A549 (cell line): ENCODE results near the gene VPS52. TPM values are rescaled to one million over a fixed set of nuclear protein-coding genes. Genes with fewer than 3 reads are reported as not detected.
A peak's percentile ranks its signal among the peaks of the same experiment; 100 is the strongest.

ENCODE experiments used
- ATAC-seq, 2 experiments: fragments of 200-7000 bp in 1 of 2; fragments of >200 bp in 1 of 2; cut with Nextera tagmentation in 1 of 2; cut with Tn5 transposase in 1 of 2; 3 replicates each; pipeline versions ENCODE4 v1.8.0 to v1.9.1; 2018 to 2020; ENCODE audit warnings: mild to moderate bottlenecking in 1 of 2, moderate library complexity in 1 of 2
- CTCF ChIA-PET: fragments of 300-600 bp; sonication (Branson Sonifier 250); formaldehyde crosslinking; extraction: SDS; loops from one replicate; lab custom pipeline; 2021; ENCODE audit warnings: antibody characterized with exemption, inconsistent platforms; lab: Yijun Ruan, JAX
- POLR2A ChIA-PET: fragments of 350-600 bp; formaldehyde crosslinking; extraction: SDS; loops from one replicate; lab custom pipeline; 2021; ENCODE audit warnings: antibody characterized with exemption, inconsistent platforms; lab: Yijun Ruan, JAX
- DNase-seq, 2 experiments: peaks; one replicate each; pipeline versions ENCODE4 v3.0.0 to v3.0.0-alpha.2; 2011 to 2016; ENCODE audit warnings: low read depth in 1 of 2, low spot score in 1 of 2
- FAIRE-seq: peaks from 2 replicates; lab custom pipeline; 2011; peaks lifted over from hg19 to GRCh38; lab: Jason Lieb, UNC
- H3K27ac ChIP-seq, 2 experiments: fragments of >200 bp; sonication (Bioruptor Twin); formaldehyde crosslinking; 3 replicates each; pipeline ENCODE4 v1.5.1; 2016 to 2017
- H3K4me1 ChIP-seq: fragments of >200 bp; sonication (Bioruptor Twin); formaldehyde crosslinking; 3 replicates; pipeline ENCODE4 v1.6.1; 2016
- H3K4me2 ChIP-seq: fragments of >200 bp; sonication (Bioruptor Twin); formaldehyde crosslinking; 3 replicates; pipeline ENCODE4 v1.6.1; 2016
- H3K4me3 ChIP-seq: fragments of >200 bp; sonication (Bioruptor Twin); formaldehyde crosslinking; 3 replicates; pipeline ENCODE4 v1.5.1; 2016
- H3K9me3 ChIP-seq: fragments of >200 bp; sonication (Bioruptor Twin); formaldehyde crosslinking; 3 replicates; pipeline ENCODE4 v1.6.1; 2016
- CHD2 ChIP-seq: fragments of 150-350 bp; IDR thresholded peaks from 2 replicates; pipeline ENCODE4 v1.6.1; 2014; ENCODE audit warnings: low read length; ENCODE audit not compliant: partially characterized antibody
- CHD4 ChIP-seq: fragments of 200-600 bp; sonication (generic); IDR thresholded peaks from 2 replicates; pipeline ENCODE4 v1.6.1; 2016; ENCODE audit warnings: antibody characterized with exemption, mild to moderate bottlenecking, borderline replicate concordance
- EP300 ChIP-seq, 2 experiments: fragments of >200 bp; sonication (Bioruptor Twin); formaldehyde crosslinking; IDR thresholded peaks; 2 replicates in 1 of 2; 3 replicates in 1 of 2; pipeline ENCODE4 v1.6.1; 2016 to 2017
- KDM1A ChIP-seq: fragments of 200-600 bp; sonication (generic); IDR thresholded peaks from 2 replicates; pipeline ENCODE4 v1.6.1; 2016; ENCODE audit warnings: low read depth, mild to moderate bottlenecking
- MAZ ChIP-seq: fragments of 150-350 bp; IDR thresholded peaks from 2 replicates; pipeline ENCODE4 v1.6.1; 2014; ENCODE audit warnings: antibody characterized with exemption, low read depth, low read length, borderline replicate concordance
- NFE2L2 ChIP-seq: fragments of 150-350 bp; conservative IDR thresholded peaks from 2 replicates; pipeline ENCODE4 v1.6.1; 2014; ENCODE audit warnings: low read length
- NR3C1 ChIP-seq: fragments of >200 bp; sonication (Bioruptor Twin); formaldehyde crosslinking; IDR thresholded peaks from 3 replicates; pipeline ENCODE4 v1.6.1; 2017
- PHF8 ChIP-seq: fragments of 200-600 bp; sonication (generic); IDR thresholded peaks from 2 replicates; pipeline ENCODE4 v1.6.1; 2016; ENCODE audit warnings: low read depth, mild to moderate bottlenecking, antibody characterized with exemption, moderate library complexity, borderline replicate concordance
- POLR2A ChIP-seq: IDR thresholded peaks from 2 replicates; pipeline ENCODE4 v1.6.1; 2012; ENCODE audit warnings: mild to moderate bottlenecking, low read length
- RFX5 ChIP-seq: fragments of 450-650 bp; IDR thresholded peaks from 2 replicates; pipeline ENCODE4 v1.7.1; 2014; ENCODE audit warnings: antibody characterized with exemption, mild to moderate bottlenecking, moderate library complexity
- RNF2 ChIP-seq: fragments of 200-600 bp; sonication (generic); IDR thresholded peaks from 2 replicates; pipeline ENCODE4 v1.6.1; 2016; ENCODE audit warnings: low read depth, mild to moderate bottlenecking, antibody characterized with exemption, moderate library complexity, borderline replicate concordance
- TP53 ChIP-seq: fragments of 250-450 bp; sonication (Bioruptor Pico); IDR thresholded peaks from 2 replicates; pipeline ENCODE4 v1.5.0; 2021; ENCODE audit warnings: mild to moderate bottlenecking, moderate library complexity
- ZNF302 ChIP-seq: fragments of 250-450 bp; sonication (Bioruptor Pico); IDR thresholded peaks from 2 replicates; pipeline ENCODE4 v1.9.0; 2021; ENCODE audit warnings: inconsistent platforms, mild to moderate bottlenecking, moderate library complexity
- WGBS: methylation state at CpG from one replicate; pipeline ENCODE4 v1.1.6; 2017; ENCODE audit errors: missing lambda C conversion rate; 5-methylcytosine and 5-hydroxymethylcytosine counted together
- polyA plus RNA-seq, 4 experiments: library from polyadenylated mRNA; depleted of rRNA in 3 of 4; stranded (reverse); fragments of >200 nt; fragmentation: RNase III in 1 of 4; extraction: RNeasy Plus Mini Kit Qiagen cat#74134 plus additional on column Dnase treatment in 1 of 4; gene quantifications; 2 replicates in 3 of 4; 3 replicates in 1 of 4; pipeline ENCODE4 v1.2.3, GENCODE V29; 2011 to 2017
- TF ChIP-seq, protein P1 (sequence below): fragments of 250-450 bp; sonication (Bioruptor Pico); IDR thresholded peaks from 2 replicates; pipeline ENCODE4 v1.5.0; 2021; ENCODE audit warnings: mild to moderate bottlenecking, moderate library complexity, borderline replicate concordance
- TF ChIP-seq, protein P2 (sequence below): fragments of 200-600 bp; sonication (generic); IDR thresholded peaks from 2 replicates; pipeline ENCODE4 v1.6.1; 2016; ENCODE audit warnings: antibody characterized with exemption, mild to moderate bottlenecking, moderate library complexity
- TF ChIP-seq, protein P3 (sequence below): IDR thresholded peaks from 2 replicates; pipeline ENCODE4 v1.6.1; 2012; ENCODE audit warnings: low read depth, borderline replicate concordance
- TF ChIP-seq, protein P4 (sequence below): fragments of 150-350 bp; IDR thresholded peaks from 2 replicates; pipeline ENCODE4 v1.6.1; 2014; ENCODE audit warnings: low read depth, mild to moderate bottlenecking, low read length
- TF ChIP-seq, protein P5 (sequence below): fragments of >200 bp; sonication (Bioruptor Twin); formaldehyde crosslinking; IDR thresholded peaks from 3 replicates; pipeline ENCODE4 v1.6.1; 2016
- TF ChIP-seq, protein P6 (sequence below): fragments of 450-650 bp; IDR thresholded peaks from 2 replicates; pipeline ENCODE4 v1.6.1; 2014; ENCODE audit warnings: antibody characterized with exemption

VPS52 gene
- polyA plus RNA-seq, 2 of the 4 experiments (the other 2 are of a cell fraction) = 22.8 to 38.9 TPM

- CTCF ChIA-PET = interaction anchor here (0.8 kb wide), 1 partner anchor 45 kb away, joined by 3 read pairs; no protein-coding TSS in a partner anchor
- POLR2A ChIA-PET = no interaction called here
- no peak for FAIRE-seq
Measured at GRCh38 chr6:33203443-33204164, 68.1 kb downstream of the VPS52 start.

More at GRCh38 chr6:33203443-33204164, 68.1 kb downstream of the VPS52 start:
- Histone ChIP-seq H3K4me2 (peak overlapping the region; percentile 76), H3K9me3 (no peaks in the 10 kb centered on the region), H3K4me3 (no peak overlapping the region), H3K27ac (peak overlapping the region in 1 of 2 experiments; percentile 100; a peak in 3 of 6 replicates), H3K4me1 (peaks cover 49% of the 10 kb centered on the region)
- TF ChIP-seq CHD4 (no peak), NR3C1 (no peak), NFE2L2 (no peak), TP53 (no peak), CHD2 (no peak), ZNF302 (CRISPR knock-in tag) (no peak), MAZ (no peak), RNF2 (no peak), RFX5 (no peak), PHF8 (no peak), EP300 (IDR thresholded peaks at IDR 0.05) (no peak), KDM1A (no peak), POLR2A (no peak)
- TF ChIP-seq, protein P1, sequence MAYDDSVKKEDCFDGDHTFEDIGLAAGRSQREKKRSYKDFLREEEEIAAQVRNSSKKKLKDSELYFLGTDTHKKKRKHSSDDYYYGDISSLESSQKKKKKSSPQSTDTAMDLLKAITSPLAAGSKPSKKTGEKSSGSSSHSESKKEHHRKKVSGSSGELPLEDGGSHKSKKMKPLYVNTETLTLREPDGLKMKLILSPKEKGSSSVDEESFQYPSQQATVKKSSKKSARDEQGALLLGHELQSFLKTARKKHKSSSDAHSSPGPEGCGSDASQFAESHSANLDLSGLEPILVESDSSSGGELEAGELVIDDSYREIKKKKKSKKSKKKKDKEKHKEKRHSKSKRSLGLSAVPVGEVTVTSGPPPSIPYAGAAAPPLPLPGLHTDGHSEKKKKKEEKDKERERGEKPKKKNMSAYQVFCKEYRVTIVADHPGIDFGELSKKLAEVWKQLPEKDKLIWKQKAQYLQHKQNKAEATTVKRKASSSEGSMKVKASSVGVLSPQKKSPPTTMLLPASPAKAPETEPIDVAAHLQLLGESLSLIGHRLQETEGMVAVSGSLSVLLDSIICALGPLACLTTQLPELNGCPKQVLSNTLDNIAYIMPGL (CRISPR knock-in tag) = no peak
- TF ChIP-seq, protein P2, sequence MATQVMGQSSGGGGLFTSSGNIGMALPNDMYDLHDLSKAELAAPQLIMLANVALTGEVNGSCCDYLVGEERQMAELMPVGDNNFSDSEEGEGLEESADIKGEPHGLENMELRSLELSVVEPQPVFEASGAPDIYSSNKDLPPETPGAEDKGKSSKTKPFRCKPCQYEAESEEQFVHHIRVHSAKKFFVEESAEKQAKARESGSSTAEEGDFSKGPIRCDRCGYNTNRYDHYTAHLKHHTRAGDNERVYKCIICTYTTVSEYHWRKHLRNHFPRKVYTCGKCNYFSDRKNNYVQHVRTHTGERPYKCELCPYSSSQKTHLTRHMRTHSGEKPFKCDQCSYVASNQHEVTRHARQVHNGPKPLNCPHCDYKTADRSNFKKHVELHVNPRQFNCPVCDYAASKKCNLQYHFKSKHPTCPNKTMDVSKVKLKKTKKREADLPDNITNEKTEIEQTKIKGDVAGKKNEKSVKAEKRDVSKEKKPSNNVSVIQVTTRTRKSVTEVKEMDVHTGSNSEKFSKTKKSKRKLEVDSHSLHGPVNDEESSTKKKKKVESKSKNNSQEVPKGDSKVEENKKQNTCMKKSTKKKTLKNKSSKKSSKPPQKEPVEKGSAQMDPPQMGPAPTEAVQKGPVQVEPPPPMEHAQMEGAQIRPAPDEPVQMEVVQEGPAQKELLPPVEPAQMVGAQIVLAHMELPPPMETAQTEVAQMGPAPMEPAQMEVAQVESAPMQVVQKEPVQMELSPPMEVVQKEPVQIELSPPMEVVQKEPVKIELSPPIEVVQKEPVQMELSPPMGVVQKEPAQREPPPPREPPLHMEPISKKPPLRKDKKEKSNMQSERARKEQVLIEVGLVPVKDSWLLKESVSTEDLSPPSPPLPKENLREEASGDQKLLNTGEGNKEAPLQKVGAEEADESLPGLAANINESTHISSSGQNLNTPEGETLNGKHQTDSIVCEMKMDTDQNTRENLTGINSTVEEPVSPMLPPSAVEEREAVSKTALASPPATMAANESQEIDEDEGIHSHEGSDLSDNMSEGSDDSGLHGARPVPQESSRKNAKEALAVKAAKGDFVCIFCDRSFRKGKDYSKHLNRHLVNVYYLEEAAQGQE = no peak
- TF ChIP-seq, protein P3, sequence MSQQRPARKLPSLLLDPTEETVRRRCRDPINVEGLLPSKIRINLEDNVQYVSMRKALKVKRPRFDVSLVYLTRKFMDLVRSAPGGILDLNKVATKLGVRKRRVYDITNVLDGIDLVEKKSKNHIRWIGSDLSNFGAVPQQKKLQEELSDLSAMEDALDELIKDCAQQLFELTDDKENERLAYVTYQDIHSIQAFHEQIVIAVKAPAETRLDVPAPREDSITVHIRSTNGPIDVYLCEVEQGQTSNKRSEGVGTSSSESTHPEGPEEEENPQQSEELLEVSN = no peak
- TF ChIP-seq, protein P4, sequence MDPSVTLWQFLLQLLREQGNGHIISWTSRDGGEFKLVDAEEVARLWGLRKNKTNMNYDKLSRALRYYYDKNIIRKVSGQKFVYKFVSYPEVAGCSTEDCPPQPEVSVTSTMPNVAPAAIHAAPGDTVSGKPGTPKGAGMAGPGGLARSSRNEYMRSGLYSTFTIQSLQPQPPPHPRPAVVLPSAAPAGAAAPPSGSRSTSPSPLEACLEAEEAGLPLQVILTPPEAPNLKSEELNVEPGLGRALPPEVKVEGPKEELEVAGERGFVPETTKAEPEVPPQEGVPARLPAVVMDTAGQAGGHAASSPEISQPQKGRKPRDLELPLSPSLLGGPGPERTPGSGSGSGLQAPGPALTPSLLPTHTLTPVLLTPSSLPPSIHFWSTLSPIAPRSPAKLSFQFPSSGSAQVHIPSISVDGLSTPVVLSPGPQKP = no peak
- TF ChIP-seq, protein P5, sequence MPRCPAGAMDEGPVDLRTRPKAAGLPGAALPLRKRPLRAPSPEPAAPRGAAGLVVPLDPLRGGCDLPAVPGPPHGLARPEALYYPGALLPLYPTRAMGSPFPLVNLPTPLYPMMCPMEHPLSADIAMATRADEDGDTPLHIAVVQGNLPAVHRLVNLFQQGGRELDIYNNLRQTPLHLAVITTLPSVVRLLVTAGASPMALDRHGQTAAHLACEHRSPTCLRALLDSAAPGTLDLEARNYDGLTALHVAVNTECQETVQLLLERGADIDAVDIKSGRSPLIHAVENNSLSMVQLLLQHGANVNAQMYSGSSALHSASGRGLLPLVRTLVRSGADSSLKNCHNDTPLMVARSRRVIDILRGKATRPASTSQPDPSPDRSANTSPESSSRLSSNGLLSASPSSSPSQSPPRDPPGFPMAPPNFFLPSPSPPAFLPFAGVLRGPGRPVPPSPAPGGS = no peak
- TF ChIP-seq, protein P6, sequence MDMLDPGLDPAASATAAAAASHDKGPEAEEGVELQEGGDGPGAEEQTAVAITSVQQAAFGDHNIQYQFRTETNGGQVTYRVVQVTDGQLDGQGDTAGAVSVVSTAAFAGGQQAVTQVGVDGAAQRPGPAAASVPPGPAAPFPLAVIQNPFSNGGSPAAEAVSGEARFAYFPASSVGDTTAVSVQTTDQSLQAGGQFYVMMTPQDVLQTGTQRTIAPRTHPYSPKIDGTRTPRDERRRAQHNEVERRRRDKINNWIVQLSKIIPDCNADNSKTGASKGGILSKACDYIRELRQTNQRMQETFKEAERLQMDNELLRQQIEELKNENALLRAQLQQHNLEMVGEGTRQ = no peak
- WGBS = 87% methylated on average over 5 of the region's 7 CpGs
- DNase-seq = no peak
- ATAC-seq = no peak
